IgD-negative memory B cell (primary cell): ENCODE data around the gene BOC. TPM values are rescaled to one million over a fixed set of nuclear protein-coding genes. Genes with fewer than 3 reads are reported as not detected.

Experiments
- H3K27ac Mint-ChIP-seq, 3 donors: one replicate each; pipeline ENCODE4 v1.8.0; 2020 to 2022; ENCODE audit warnings: mild to moderate bottlenecking in 3 of 3, mixed read lengths in 3 of 3, moderate library complexity in 1 of 3
- H3K27me3 Mint-ChIP-seq: one replicate; pipeline ENCODE4 v1.8.0; 2021; ENCODE audit warnings: mixed read lengths
- H3K36me3 Mint-ChIP-seq: one replicate; pipeline ENCODE4 v1.8.0; 2020; ENCODE audit warnings: mild to moderate bottlenecking, mixed read lengths
- H3K4me1 Mint-ChIP-seq, 3 donors: one replicate each; pipeline ENCODE4 v1.8.0; 2020 to 2022; ENCODE audit warnings: mixed read lengths in 3 of 3, mild to moderate bottlenecking in 1 of 3
- H3K4me3 Mint-ChIP-seq, 4 donors: one replicate each; pipeline ENCODE4 v1.8.0; 2020 to 2022; ENCODE audit warnings: mild to moderate bottlenecking in 4 of 4, mixed read lengths in 4 of 4, moderate library complexity in 3 of 4
- H3K9me3 Mint-ChIP-seq, 3 donors: one replicate each; pipeline ENCODE4 v1.8.0; 2020 to 2021; ENCODE audit warnings: mixed read lengths in 3 of 3, mild to moderate bottlenecking in 1 of 3
- polyA plus RNA-seq: library from polyadenylated mRNA; unstranded; fragments of 300-500 nt; fragmentation: Illumina TruSeq; gene quantifications from one replicate; pipeline ENCODE4 v1.2.3, GENCODE V29; 2021

The BOC gene
- polyA plus RNA-seq, 1 donor from 2014 or later = 0.70 TPM

- no peak overlapping the region for H3K27ac Mint-ChIP-seq
Observed at GRCh38 chr3:113247068-113247467, 35.7 kb downstream of the BOC start.

GRCh38 chr3:113247675-113248458, 36.5 kb downstream of the BOC start:
- no peaks in the 10 kb centered on the region for H3K9me3 Mint-ChIP-seq
- no peak overlapping the region for H3K4me3 Mint-ChIP-seq
- H3K27me3 Mint-ChIP-seq = peaks cover 11% of the 10 kb centered on the region
- no peaks in the 10 kb centered on the region for H3K4me1 Mint-ChIP-seq
- no peak overlapping the region for H3K27ac Mint-ChIP-seq
- H3K36me3 Mint-ChIP-seq = no peaks in the 10 kb centered on the region

More at GRCh38 chr3:113247068-113247467, 35.7 kb downstream of the BOC start:
- Mint-ChIP-seq H3K9me3 (no peaks in the 10 kb centered on the region), H3K4me1 (peaks cover 0 to 3% (median 0%) of the 10 kb centered on the region in 3 donors), H3K27me3 (peaks cover 14% of the 10 kb centered on the region), H3K4me3 (no peak overlapping the region), H3K36me3 (no peaks in the 10 kb centered on the region)

GRCh38 chr3:113249111-113249510, 37.8 kb downstream of the BOC start:
- no peak overlapping the region for H3K4me3 Mint-ChIP-seq
- no peaks in the 10 kb centered on the region for H3K9me3 Mint-ChIP-seq
- no peaks in the 10 kb centered on the region for H3K36me3 Mint-ChIP-seq
- peaks cover 0 to 3% (median 2%) of the 10 kb centered on the region in 3 donors for H3K4me1 Mint-ChIP-seq
- no peak overlapping the region for H3K27ac Mint-ChIP-seq
- peaks cover 8% of the 10 kb centered on the region for H3K27me3 Mint-ChIP-seq

- Mint-ChIP-seq H3K27ac (no peak overlapping the region), H3K27me3 (peaks cover 8% of the 10 kb centered on the region), H3K36me3 (no peaks in the 10 kb centered on the region), H3K4me1 (peaks cover 0 to 5% (median 3%) of the 10 kb centered on the region in 3 donors), H3K4me3 (no peak overlapping the region), H3K9me3 (no peaks in the 10 kb centered on the region)
Observed at GRCh38 chr3:113249601-113250000, 38.2 kb downstream of the BOC start.

- H3K9me3 Mint-ChIP-seq = no peaks in the 10 kb centered on the region
- H3K4me1 Mint-ChIP-seq = peaks cover 6 to 10% (median 9%) of the 10 kb centered on the region in 3 donors
- H3K36me3 Mint-ChIP-seq = no peaks in the 10 kb centered on the region
- H3K4me3 Mint-ChIP-seq = no peak overlapping the region
- H3K27ac Mint-ChIP-seq = no peak overlapping the region
- peaks cover 5% of the 10 kb centered on the region for H3K27me3 Mint-ChIP-seq
Observed at GRCh38 chr3:113250566-113250965, 39.2 kb downstream of the BOC start.

GRCh38 chr3:113251817-113252216, 40.5 kb downstream of the BOC start:
- H3K4me1 Mint-ChIP-seq = peaks cover 6 to 10% (median 9%) of the 10 kb centered on the region in 3 donors
- H3K4me3 Mint-ChIP-seq = no peak overlapping the region
- H3K27ac Mint-ChIP-seq = no peak overlapping the region
- H3K9me3 Mint-ChIP-seq = no peaks in the 10 kb centered on the region
- no peaks in the 10 kb centered on the region for H3K36me3 Mint-ChIP-seq
- no peaks in the 10 kb centered on the region for H3K27me3 Mint-ChIP-seq

- Mint-ChIP-seq H3K27me3 (no peaks in the 10 kb centered on the region), H3K36me3 (no peaks in the 10 kb centered on the region), H3K27ac (no peak overlapping the region), H3K9me3 (no peaks in the 10 kb centered on the region), H3K4me3 (no peak overlapping the region), H3K4me1 (peaks cover 6 to 10% (median 9%) of the 10 kb centered on the region in 3 donors)
Observed at GRCh38 chr3:113252553-113252952, 41.2 kb downstream of the BOC start.

- H3K27me3 Mint-ChIP-seq = no peaks in the 10 kb centered on the region
- no peaks in the 10 kb centered on the region for H3K36me3 Mint-ChIP-seq
- H3K4me1 Mint-ChIP-seq = peaks cover 6 to 10% (median 9%) of the 10 kb centered on the region in 3 donors
- H3K4me3 Mint-ChIP-seq = no peak overlapping the region
- no peak overlapping the region for H3K27ac Mint-ChIP-seq
- no peaks in the 10 kb centered on the region for H3K9me3 Mint-ChIP-seq
Observed at GRCh38 chr3:113253702-113254101, 42.3 kb downstream of the BOC start.

GRCh38 chr3:113254171-113254947, 43.0 kb downstream of the BOC start:
- Mint-ChIP-seq H3K4me3 (peak overlapping the region in 1 of 4 donors; percentile 7), H3K36me3 (no peaks in the 10 kb centered on the region), H3K27ac (no peak overlapping the region), H3K4me1 (peaks cover 6 to 10% (median 9%) of the 10 kb centered on the region in 3 donors), H3K9me3 (no peaks in the 10 kb centered on the region), H3K27me3 (no peaks in the 10 kb centered on the region)

- no peak overlapping the region for H3K4me3 Mint-ChIP-seq
Observed at GRCh38 chr3:113255100-113255853, 43.9 kb downstream of the BOC start.

GRCh38 chr3:113255854-113256615, 44.7 kb downstream of the BOC start:
- peak overlapping the region in 1 of 4 donors; percentile 12 for H3K4me3 Mint-ChIP-seq
- H3K27ac Mint-ChIP-seq = no peak overlapping the region
- peaks cover 8 to 10% (median 9%) of the 10 kb centered on the region in 3 donors for H3K4me1 Mint-ChIP-seq
- H3K36me3 Mint-ChIP-seq = no peaks in the 10 kb centered on the region
- H3K9me3 Mint-ChIP-seq = no peaks in the 10 kb centered on the region
- no peaks in the 10 kb centered on the region for H3K27me3 Mint-ChIP-seq

More at GRCh38 chr3:113255100-113255853, 43.9 kb downstream of the BOC start:
- Mint-ChIP-seq H3K27ac (peak overlapping the region in 1 of 3 donors; percentile 68), H3K36me3 (no peaks in the 10 kb centered on the region), H3K9me3 (no peaks in the 10 kb centered on the region), H3K27me3 (no peaks in the 10 kb centered on the region), H3K4me1 (peaks cover 6 to 10% (median 9%) of the 10 kb centered on the region in 3 donors)

GRCh38 chr3:113258361-113258760, 47.0 kb downstream of the BOC start:
- Mint-ChIP-seq H3K27me3 (no peaks in the 10 kb centered on the region), H3K9me3 (no peaks in the 10 kb centered on the region), H3K27ac (no peak overlapping the region), H3K4me3 (no peak overlapping the region), H3K4me1 (peaks cover 9 to 11% (median 10%) of the 10 kb centered on the region in 3 donors), H3K36me3 (peaks cover 1% of the 10 kb centered on the region)

- Mint-ChIP-seq H3K27me3 (no peaks in the 10 kb centered on the region), H3K27ac (no peak overlapping the region), H3K4me3 (no peak overlapping the region), H3K9me3 (no peaks in the 10 kb centered on the region), H3K4me1 (peaks cover 6 to 11% (median 7%) of the 10 kb centered on the region in 3 donors), H3K36me3 (peaks cover 1% of the 10 kb centered on the region)
Observed at GRCh38 chr3:113259196-113259595, 47.8 kb downstream of the BOC start.

- Mint-ChIP-seq H3K27me3 (no peaks in the 10 kb centered on the region), H3K4me3 (no peak overlapping the region), H3K27ac (no peak overlapping the region), H3K4me1 (peaks cover 0 to 4% (median 0%) of the 10 kb centered on the region in 3 donors), H3K36me3 (peaks cover 1% of the 10 kb centered on the region), H3K9me3 (no peaks in the 10 kb centered on the region)
Observed at GRCh38 chr3:113261063-113261625, 49.8 kb downstream of the BOC start.
